ENCODE data around the gene PROSER1.

- no peak for TF ChIP-seq CTCF (IDR thresholded peaks at IDR 0.05)
- TF ChIP-seq ZFX (IDR thresholded peaks at IDR 0.05; ENCODE audit: borderline replicate concordance): no peak
Measured at GRCh38 chr13:38990693-38991092, 47.2 kb downstream of the PROSER1 start, which contains the start of gene STOML3.
